ENCODE results near the gene CARMIL1.
"Not testable (repeated sequence)": the region's sequence is repeated elsewhere in the genome, so short reads cannot be mapped to it uniquely, and the experiment has no call there.

The CARMIL1 gene

DNA sequence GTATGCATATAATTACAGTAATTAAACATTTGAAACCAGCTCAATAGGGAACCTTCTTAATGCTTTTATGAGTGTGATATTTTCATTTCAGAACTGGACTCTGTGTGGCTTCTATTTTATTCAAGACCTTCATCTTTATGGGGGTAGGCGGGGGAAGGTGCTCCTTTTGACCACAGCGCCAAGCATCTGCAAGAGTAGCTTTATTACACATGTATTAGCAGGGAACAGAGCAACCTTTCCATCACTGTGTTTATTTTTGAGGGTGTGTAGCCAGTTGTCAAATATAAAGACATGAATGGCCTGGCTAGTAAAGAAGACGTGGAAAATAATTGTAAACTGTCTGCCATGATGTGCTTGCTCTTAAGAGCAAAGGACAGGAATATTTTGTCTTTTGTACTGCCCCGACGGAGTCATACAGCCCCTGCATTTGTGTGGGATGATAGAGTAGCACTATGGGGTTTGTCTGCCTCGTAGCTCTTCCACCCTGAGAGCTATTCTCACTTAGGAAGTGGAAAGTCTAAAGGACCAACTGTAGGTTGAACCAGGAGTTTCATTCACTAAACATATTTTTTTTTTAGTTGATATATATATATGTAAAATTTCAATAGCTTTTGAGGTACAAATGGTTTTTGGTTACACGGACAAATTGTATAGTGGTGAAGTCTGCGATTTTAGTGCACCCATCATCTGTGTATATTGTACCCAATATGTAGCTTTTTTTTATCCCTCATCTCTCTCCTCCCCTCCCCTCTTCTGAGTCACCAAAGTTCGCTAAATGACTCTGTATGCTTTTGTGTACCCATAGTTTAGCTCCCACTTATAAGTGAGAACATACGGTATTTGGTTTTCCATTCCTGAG is 91.2 kb downstream of the CARMIL1 start:
- DNase-seq (ENCODE audit: low read depth) = no peak

DNA sequence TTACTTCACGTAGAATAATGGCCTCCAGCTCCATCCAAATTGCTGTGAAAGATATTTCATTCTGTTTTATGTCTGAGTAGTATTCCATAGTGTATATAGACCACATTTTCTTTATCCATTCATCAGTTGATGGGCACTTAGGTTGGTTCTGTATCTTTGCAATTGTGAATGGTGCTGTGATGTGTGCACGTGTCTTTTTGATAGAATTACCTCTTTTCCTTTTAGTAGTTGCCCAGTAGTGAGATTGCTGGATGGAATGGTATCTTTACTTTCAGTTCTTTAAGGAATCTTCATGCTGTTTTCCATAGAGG is 91.8 kb downstream of the CARMIL1 start:
- no peak for DNase-seq (ENCODE audit: low read depth)

DNA sequence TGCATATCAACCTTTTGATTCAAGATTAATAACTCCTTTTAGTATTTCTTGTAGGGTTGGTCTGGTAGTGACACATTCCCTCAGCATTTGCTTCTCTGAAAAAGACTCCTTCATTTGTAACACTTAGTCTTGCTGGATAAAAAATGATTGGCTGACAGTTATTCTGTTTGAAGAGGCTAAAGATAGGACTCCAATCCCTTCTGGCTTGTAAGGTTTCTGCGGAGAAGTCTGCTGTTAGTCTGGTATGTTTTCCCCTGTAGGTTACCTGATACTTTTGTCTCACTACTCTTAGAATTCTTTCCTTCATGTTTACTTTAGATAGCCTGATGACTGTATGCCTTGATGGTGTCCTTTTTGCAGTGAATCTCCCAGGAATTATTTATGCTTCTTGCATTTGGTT is 96.0 kb downstream of the CARMIL1 start:
- no peak for DNase-seq (ENCODE audit: low read depth)

DNA sequence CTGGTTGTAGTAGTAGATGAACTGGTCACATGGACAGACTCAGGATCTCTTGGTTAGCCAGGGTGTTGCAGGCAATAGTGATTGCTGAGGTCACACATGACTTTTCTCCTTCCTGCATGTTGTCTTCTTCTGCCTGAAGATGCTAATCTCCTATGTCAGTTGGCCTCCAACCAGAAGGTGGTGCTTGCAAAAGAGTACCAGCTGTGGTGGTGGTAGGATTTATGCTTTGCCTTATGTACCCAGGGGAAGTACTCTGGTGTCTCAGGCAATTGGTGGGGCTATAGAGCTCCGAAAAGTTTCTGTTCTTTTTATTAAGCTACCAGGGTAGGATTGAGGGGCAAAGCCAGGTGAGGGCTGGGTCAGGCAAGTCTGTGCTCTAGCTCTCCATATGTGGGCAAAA is 98.5 kb downstream of the CARMIL1 start:
- DNase-seq (ENCODE audit: low read depth) = no peak

DNA sequence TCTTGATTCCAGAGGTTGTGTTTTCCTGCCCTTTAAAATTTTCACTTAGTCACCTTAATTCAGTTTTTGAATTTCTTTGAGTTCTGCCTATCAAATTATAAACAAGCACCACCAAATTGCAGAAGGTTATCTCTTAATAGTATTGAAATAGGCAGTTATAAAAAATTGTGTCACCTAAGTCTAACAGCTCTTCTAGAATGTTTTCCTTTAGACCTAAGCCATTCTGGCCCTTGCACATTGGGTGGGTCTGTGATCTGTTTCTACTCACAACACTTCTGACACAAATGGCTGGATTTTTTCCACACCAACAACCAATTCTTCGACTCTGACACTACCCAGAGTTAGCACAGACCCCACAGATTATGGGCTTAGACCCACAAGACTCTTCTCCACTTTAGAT is 101.9 kb downstream of the CARMIL1 start:
- no peak for DNase-seq (ENCODE audit: low read depth)

DNA sequence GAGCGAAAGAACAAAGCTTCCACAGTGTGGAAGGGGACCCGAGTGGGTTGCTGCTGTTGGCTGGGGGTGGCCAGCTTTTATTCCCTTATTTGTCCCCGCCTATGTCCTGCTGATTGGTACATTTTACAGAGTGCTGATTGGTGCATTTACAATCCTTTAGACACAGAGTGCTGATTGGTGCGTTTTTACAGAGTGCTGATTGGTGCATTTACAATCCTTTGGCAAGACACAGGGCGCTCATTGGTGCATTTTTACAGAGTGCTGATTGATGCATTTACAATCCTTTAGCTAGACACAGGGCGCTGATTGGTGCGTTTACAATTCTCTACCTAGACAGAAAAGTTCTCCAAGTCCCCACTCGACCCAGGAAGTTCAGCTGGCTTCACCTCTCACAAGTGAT is 103.3 kb downstream of the CARMIL1 start:
- not testable (repeated sequence) for DNase-seq (ENCODE audit: low read depth)

DNA sequence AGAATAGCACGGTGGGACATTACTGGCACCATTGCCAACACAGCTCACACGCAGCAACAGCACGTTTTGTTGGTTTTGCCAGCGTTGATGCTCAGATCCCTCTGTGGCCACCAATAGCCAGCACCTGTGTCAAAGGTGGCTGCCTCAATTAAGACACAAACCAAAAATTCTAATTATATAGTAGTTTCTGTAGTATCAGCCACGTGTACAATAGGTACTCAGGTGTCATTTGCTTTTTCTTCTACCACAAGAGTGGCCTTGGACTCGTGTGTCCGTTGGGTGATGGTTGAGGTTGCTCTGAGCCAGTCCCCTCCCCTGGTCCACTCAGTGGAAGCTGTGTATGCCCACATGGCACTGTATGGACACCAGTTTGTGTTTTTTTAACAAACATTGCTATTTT is 105.1 kb downstream of the CARMIL1 start:
- no peak for DNase-seq (ENCODE audit: low read depth)

DNA sequence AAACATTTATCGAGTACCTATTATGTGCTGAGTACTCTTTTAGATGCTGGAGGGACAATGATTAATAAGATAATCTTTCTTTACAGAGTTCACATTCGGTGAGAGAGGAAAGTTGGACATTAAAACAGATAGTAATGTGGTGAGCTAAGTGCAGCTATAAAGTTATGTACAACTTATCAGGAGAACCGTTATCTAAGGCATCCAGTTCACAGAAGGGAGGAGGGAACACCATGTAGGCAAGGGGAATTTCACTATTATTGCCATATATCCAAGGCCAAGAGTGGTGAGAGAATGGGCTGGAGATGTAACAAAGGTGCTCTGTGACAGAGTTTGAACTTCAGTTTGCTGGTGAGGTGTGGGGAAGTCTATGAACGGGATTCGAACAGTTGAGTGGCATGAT is 105.8 kb downstream of the CARMIL1 start:
- no peak for DNase-seq (ENCODE audit: low read depth)

DNA sequence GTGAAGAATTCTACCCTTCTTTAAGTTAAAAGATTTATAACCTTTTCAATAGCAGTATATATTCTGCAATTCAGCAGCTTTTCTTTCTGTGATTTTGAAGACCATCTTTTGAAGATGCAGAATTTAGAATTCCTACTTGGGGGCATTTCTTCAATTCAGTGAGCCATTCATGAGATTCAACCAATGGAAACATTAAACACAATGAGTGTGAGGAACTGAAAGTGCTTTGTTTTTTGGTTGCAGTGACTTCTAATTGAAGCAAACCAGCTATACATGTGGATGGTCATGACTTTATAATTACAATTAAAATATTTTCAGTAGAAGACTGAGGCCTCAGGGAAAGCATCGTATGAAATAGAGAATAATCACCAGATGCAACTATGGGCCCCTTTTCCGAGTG is 108.3 kb downstream of the CARMIL1 start:
- DNase-seq (ENCODE audit: low read depth) = no peak

DNA sequence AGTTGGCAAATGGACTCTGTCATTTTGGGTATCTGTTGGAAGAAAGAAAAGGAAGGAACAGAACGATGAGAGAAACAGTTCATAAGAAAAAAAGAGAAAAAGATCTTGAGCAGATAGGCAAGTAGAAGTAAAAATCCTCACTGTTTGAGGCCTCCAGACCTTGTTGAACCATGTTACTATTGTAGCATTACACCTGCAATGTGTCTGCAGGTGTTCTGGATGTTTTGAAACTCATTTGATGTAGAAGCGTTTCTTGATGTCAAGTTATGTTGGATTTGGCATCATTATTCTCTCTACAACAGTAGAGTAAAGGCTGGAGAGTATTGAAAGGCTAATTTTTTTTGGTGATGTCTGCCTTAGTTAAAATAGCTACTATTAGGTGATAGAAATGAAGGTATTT is 108.7 kb downstream of the CARMIL1 start:
- no peak for DNase-seq (ENCODE audit: low read depth)

DNA sequence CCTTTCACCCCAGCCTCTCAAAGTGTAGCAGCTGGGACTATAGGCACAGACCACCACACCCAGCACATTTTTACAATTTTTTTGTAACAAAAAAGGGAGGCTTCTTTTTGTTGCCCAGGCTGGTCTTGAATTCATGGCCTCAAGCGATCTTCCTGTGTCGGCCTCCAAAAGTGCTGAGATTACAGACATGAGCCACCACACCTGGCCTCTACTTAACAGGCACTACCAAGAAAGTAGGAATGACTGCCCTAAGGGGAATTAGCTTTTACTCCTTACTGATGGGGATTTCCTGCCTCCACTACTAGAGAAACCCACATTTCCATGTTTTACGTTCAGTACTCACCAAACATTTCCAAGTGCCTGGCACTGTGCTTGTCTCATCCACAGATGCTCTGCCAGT is 109.6 kb downstream of the CARMIL1 start:
- DNase-seq (ENCODE audit: low read depth) = no peak

DNA sequence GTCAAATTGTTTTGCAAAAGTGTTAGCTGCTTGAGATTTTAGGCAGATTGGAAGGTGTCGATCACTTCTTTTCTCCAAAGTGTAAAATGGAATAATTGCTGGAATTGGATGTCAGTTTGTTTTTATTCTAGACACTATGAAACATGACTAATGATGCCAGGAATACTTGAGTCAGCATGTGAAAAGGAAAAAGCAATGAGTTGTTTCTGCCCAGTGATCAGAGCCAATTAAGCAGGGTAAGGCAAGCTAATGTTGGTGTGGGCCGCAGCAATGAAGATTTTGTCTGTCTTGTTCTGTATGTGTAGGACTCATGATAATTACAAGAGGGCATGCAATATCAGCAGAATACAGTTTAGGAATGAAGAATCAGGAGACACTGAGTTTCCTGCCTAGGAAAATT is 110.3 kb downstream of the CARMIL1 start:
- DNase-seq (ENCODE audit: low read depth) = peak; percentile 4

DNA sequence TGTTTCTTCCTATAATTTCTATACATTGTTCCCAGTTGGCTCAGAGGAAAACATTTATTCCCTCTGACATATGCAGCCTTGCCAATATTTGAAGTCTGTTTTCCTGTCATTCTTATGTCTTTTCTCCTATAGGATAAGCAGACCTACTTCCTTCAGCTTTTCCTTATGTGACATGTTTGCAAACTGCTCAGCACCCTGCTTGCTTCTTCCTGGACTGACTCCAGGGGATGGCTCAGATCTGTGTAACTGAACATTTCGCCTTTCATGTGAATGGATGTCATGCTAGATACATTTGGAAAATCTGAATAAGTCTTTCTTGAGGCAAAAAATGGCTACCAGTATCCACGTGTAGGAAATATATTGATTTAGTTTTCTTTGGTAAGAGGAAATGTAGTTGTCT is 113.2 kb downstream of the CARMIL1 start:
- DNase-seq (ENCODE audit: low read depth) = no peak

DNA sequence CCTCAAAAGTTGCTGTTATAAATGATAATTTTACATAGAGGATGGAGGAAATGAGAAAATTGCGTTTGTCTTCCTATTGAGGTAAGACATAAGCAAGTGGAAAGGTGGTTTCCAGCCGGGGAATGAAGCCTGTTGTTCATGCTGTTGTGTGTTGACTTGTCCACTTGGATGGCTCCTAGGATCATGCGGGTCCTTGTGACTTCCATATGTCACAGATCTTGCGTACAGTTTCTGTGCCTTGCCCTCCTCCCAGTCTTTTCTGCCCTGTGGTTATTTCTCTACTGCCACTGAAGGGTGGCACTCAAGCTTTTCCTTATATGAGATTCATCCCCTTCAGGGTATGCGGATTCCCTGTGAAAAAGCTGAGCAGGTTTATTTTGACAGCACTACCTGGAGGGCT is 116.6 kb downstream of the CARMIL1 start:
- DNase-seq (ENCODE audit: low read depth) = no peak

DNA sequence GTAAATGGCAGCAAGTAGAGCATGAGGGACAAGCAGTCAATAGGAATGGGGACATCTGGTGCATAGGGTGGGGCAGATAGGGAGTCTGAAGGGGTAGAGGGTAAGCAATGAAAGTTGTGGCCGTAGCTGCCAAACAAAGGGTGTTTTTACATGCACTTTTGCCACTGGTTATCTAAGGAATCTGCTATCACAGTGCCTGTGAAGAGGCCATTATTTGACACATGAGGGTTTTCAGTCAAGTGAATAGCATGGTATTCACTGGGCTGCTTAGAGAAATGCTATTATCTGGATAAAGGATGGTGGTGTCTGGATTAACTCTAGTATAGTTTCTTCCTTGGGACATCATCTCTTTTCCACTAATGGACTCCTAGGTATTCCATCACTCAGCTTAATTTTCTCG is 118.2 kb downstream of the CARMIL1 start:
- no peak for DNase-seq (ENCODE audit: low read depth)

DNA sequence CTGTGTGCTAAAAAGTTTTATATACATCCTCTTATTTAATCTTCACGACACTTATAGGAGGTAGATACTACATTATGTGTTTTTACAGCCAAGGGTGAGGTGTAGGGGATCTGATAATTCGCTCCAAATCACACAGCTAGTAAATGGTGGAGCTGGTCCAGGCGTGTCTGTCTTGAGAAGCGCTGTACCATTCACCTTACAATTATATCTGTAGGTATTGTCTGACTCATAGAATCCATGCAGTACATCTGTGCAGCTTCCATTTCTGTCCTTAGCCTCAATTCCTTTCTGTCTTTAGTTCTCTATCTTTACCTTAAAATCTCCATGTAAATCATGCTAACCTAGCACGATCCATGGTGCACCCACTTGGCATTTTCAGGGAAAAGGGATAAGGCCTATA is 120.7 kb downstream of the CARMIL1 start:
- DNase-seq (ENCODE audit: low read depth) = no peak

DNA sequence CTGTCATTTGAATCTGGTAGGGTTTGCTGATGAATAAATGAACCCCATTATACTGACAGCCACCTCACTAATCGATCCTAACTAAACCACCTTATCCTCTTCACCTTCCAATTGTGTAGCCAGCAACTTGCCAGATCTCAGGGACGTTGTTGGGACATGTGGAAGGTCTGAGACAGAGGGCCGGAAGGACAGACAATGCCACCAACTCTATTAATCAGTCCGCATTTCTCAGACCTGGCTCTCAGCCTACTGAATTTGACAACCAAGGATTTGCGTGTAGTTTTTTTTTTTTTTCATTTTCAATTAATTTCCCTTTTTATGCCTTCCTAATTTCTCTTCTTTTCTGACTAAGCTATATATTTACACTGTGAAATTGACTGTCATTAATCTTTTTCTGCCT is 122.5 kb downstream of the CARMIL1 start:
- no peak for DNase-seq (ENCODE audit: low read depth)

DNA sequence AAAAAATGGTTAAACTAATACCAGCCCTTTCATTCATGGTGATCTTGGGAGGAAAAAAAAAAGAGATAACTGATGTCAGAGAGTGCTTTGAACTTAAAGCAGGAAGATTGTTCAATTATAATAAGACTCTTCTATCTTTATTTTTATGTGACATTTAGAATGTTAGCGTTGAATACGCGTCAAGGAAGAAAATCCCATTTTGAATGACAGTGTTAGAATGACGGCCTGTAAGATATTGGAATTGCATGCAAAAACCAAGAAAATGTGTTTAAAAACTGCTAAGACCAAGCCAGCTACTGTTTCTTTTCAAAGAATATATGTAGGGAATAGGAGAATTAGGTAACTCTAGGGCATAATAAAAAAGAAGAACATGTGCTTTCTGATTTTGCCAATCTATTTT is 123.0 kb downstream of the CARMIL1 start:
- DNase-seq (ENCODE audit: low read depth) = no peak

DNA sequence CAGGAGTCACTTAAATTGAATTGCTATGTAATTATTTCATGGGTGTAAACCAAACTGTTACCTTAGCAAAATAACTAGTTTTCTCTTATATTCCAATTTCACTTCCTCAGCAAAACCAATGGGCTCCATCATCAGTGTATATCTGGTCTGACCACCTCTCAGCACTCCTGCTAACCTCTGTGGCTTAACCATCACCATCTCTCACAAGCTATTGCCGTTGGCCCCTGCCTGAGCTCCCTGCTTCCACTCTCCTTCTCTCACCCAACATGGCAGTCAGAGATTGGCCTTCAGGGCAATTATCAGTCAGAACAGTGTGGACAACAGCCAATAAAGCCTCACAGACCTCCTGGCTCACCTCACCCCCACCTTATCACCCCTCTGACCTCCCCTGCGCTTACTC is 124.0 kb downstream of the CARMIL1 start:
- DNase-seq (ENCODE audit: low read depth) = no peak

DNA sequence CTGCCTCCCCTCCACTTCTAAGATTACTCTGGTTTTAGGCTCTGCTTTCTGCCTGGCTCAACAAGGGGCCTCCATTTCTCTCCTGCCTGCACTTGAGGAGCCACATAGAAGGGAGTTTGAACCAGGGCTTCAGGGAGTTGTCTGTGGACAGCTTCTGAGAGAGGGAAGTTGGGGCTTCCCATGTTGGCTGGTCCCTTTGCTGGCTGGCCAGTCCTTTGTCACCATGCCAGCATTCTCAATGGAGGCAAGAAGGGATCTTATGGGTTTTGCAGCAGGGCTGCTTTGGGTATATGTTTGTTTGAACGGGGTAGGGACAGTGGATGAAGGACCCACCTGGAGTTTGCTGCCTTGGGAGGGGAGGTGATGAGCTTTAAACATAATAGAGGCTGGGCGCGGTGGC is 124.9 kb downstream of the CARMIL1 start:
- DNase-seq (ENCODE audit: low read depth) = no peak

DNA sequence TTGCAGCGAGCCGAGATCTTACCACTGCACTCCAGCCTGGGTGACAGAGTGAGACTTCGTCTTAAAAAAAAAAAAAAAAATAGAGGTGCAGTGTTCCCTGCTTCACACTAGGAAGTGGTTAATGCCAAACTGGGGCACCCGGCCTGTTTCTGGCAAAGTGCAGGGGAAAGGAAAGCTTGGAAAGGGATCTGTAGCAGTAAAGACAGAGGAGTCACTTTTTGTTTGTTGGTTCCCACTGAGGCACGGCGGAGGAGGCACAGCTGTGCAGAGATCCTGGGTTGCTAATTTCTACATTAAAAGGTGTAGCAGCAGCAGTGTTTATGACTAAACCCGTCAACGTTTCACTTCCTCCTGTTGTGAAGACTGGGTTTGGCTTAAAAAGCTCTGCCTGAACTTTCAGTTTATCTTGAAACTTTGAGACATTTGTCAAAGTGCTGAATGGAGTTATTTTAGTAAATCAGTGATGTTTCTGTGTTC is 125.6 kb downstream of the CARMIL1 start:
- DNase-seq (ENCODE audit: low read depth) = no peak

DNA sequence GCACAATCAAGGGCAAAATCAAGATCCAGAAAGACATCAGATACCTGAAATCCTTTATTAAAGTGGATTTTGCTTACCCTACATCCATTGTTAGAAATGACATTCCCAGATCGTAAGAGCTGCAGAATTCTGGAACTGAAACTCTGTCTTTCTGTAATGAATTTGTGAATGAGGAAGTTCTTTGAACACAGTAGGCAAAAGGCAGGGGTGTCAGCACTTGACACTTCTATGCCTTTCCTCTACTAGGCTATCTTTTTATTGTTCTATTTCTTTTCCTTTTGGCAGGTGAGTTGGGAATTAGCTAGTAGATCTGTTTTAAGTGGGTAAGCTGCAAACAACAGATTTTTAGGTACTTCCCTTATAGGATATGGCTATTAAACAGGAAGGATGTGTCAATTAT is 126.3 kb downstream of the CARMIL1 start:
- no peak for DNase-seq (ENCODE audit: low read depth)

DNA sequence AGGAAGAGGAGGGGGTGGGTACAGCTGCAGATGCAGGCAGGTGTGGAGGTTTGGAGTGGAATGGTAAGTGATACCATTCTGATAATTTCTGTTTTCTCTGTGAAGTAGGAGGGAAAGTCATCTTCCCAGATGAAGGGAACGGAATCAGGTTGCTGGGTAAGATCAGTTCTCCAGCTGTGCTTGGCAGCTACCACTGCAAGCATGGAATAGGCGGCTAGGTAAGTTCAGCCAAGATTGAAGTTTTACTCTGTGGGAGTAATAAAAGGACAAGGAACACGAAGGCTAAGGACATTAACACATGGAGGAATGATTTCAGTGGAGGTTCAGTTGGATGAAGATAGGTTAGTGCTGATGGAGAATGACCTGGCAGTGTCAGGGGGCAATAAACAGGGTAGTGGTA is 128.3 kb downstream of the CARMIL1 start:
- no peak for DNase-seq (ENCODE audit: low read depth)

DNA sequence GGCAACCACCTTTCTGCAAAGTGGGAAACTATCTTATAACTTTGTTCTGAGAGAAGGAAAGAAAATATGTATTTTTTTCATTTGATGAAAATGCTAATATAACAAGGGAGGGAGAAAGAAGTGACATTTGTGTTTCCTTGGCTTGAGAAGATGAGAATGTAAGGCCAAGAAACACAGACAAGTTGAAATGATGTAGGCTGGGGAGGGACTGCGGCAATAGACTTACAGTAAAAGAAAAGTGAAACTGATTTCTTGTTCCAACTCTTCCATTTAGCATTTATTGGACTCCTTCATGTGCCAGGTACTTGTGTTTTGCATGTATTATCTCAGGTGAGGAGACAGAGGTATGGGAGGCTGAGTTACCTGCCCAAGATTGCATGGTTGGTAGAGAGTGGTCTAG is 130.9 kb downstream of the CARMIL1 start:
- DNase-seq (ENCODE audit: low read depth) = no peak

All from ELR (cell line).